ENCODE results near the gene S100A7A. TPM values are rescaled to one million over a fixed set of nuclear protein-coding genes. Genes with fewer than 3 reads are reported as not detected.

Gene S100A7A
- total and polyA plus RNA-seq, 10 donors, result not detected

GRCh38 chr1:153395136-153395685 is 21.1 kb upstream of the S100A7A start:
- TF ChIP-seq POLR2A (IDR thresholded peaks at IDR 0.05) (no peak), POLR2AphosphoS5 (IDR thresholded peaks at IDR 0.05) (no peak), CTCF (IDR thresholded peaks at IDR 0.05 in 8 of 11, conservative IDR thresholded peaks at IDR 0.05 in 3 of 11) (no peak)
- Histone ChIP-seq H3K4me3 (no peak overlapping the region), H3K9me3 (no peaks in the 10 kb centered on the region), H3K4me1 (peaks cover 0 to 23% (median 0%) of the 10 kb centered on the region in 6 donors), H3K27me3 (replicated peaks in 1 of 7) (peaks cover 0 to 72% (median 0%) of the 10 kb centered on the region in 7 donors), H3K36me3 (no peaks in the 10 kb centered on the region), H3K27ac (peak overlapping the region in 3 of 8 donors; percentile 89 to 95 (median 91))
- intact Hi-C loops (cut with DNase I; ENCODE audit: low total_unique reads), result no loop called here
- 75 to 92% (median 80%) methylated on average over 7 of the region's 7 CpGs for WGBS, 5 donors
- DNase-seq, result no peak

- intact Hi-C loops (cut with DNase I; ENCODE audit: low total_unique reads), result no loop called here
- no peak for TF ChIP-seq POLR2A (IDR thresholded peaks at IDR 0.05)
- H3K36me3 ChIP-seq, result no peaks in the 10 kb centered on the region
- peaks cover 0 to 66% (median 0%) of the 10 kb centered on the region in 7 donors for H3K27me3 ChIP-seq (replicated peaks in 1 of 7)
- H3K9me3 ChIP-seq, result no peaks in the 10 kb centered on the region
- 80 to 92% (median 88%) methylated on average over 5 to 6 of the region's 6 CpGs for WGBS, 5 donors
- no peak for DNase-seq
- no peak overlapping the region for H3K4me3 ChIP-seq
- H3K4me1 ChIP-seq, result peaks cover 0 to 23% (median 0%) of the 10 kb centered on the region in 6 donors
- peak overlapping the region in 1 of 8 donors; percentile 95 for H3K27ac ChIP-seq
Measured at GRCh38 chr1:153395776-153396175, 20.5 kb upstream of the S100A7A start.

- intact Hi-C loops (cut with DNase I; ENCODE audit: low total_unique reads), result no loop called here
Measured at GRCh38 chr1:153396461-153396860, 19.9 kb upstream of the S100A7A start.

GRCh38 chr1:153397051-153397923 is 19.0 kb upstream of the S100A7A start:
- TF ChIP-seq CTCF (IDR thresholded peaks at IDR 0.05 in 8 of 11, conservative IDR thresholded peaks at IDR 0.05 in 3 of 11), result no peak
- no peak for TF ChIP-seq POLR2A (IDR thresholded peaks at IDR 0.05)
- no peak for TF ChIP-seq POLR2AphosphoS5 (IDR thresholded peaks at IDR 0.05)
- Histone ChIP-seq H3K27me3 (replicated peaks in 1 of 7) (peaks cover 0 to 55% (median 0%) of the 10 kb centered on the region in 7 donors), H3K27ac (peak overlapping the region in 1 of 8 donors; percentile 95), H3K9me3 (no peaks in the 10 kb centered on the region), H3K4me1 (peaks cover 0 to 24% (median 0%) of the 10 kb centered on the region in 6 donors), H3K36me3 (no peaks in the 10 kb centered on the region), H3K4me3 (no peak overlapping the region)
- 80 to 89% (median 85%) methylated on average over 19 of the region's 19 CpGs for WGBS, 5 donors
- intact Hi-C loops (cut with DNase I; ENCODE audit: low total_unique reads), result no loop called here
- DNase-seq, result no peak

More at GRCh38 chr1:153396461-153396860, 19.9 kb upstream of the S100A7A start:
- TF ChIP-seq POLR2A (IDR thresholded peaks at IDR 0.05) (no peak), POLR2AphosphoS5 (IDR thresholded peaks at IDR 0.05) (no peak), CTCF (IDR thresholded peaks at IDR 0.05 in 8 of 11, conservative IDR thresholded peaks at IDR 0.05 in 3 of 11) (no peak)
- Histone ChIP-seq H3K27ac (peak overlapping the region in 1 of 8 donors; percentile 95), H3K27me3 (replicated peaks in 1 of 7) (peaks cover 0 to 60% (median 0%) of the 10 kb centered on the region in 7 donors), H3K9me3 (no peaks in the 10 kb centered on the region), H3K4me3 (no peak overlapping the region), H3K4me1 (peaks cover 0 to 17% (median 0%) of the 10 kb centered on the region in 6 donors), H3K36me3 (no peaks in the 10 kb centered on the region)
- 79 to 85% (median 84%) methylated on average over 5 to 6 of the region's 6 CpGs for WGBS, 5 donors
- DNase-seq, result no peak
